Renal cortical epithelial cell (primary cell): ENCODE data around the gene SPPL2B. TPM values are rescaled to one million over a fixed set of nuclear protein-coding genes. Genes with fewer than 3 reads are reported as not detected.
A peak's percentile ranks its signal among the peaks of the same experiment; 100 is the strongest.
"Not testable (repeated sequence)": the region's sequence is repeated elsewhere in the genome, so short reads cannot be mapped to it uniquely, and the experiment has no call there.

Experiments
- DNase-seq: peaks from one replicate; pipeline ENCODE4 v3.0.0-alpha.2; 2011; ENCODE audit warnings: low read depth
- total RNA-seq: library from RNA; depleted of rRNA; stranded (reverse); fragments of >200 nt; gene quantifications from 2 replicates; pipeline ENCODE4 v1.2.3, GENCODE V29; 2014

Gene SPPL2B, protein sequence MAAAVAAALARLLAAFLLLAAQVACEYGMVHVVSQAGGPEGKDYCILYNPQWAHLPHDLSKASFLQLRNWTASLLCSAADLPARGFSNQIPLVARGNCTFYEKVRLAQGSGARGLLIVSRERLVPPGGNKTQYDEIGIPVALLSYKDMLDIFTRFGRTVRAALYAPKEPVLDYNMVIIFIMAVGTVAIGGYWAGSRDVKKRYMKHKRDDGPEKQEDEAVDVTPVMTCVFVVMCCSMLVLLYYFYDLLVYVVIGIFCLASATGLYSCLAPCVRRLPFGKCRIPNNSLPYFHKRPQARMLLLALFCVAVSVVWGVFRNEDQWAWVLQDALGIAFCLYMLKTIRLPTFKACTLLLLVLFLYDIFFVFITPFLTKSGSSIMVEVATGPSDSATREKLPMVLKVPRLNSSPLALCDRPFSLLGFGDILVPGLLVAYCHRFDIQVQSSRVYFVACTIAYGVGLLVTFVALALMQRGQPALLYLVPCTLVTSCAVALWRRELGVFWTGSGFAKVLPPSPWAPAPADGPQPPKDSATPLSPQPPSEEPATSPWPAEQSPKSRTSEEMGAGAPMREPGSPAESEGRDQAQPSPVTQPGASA
- total RNA-seq, result 12.5 and 43.7 TPM in 2 replicates

DNA sequence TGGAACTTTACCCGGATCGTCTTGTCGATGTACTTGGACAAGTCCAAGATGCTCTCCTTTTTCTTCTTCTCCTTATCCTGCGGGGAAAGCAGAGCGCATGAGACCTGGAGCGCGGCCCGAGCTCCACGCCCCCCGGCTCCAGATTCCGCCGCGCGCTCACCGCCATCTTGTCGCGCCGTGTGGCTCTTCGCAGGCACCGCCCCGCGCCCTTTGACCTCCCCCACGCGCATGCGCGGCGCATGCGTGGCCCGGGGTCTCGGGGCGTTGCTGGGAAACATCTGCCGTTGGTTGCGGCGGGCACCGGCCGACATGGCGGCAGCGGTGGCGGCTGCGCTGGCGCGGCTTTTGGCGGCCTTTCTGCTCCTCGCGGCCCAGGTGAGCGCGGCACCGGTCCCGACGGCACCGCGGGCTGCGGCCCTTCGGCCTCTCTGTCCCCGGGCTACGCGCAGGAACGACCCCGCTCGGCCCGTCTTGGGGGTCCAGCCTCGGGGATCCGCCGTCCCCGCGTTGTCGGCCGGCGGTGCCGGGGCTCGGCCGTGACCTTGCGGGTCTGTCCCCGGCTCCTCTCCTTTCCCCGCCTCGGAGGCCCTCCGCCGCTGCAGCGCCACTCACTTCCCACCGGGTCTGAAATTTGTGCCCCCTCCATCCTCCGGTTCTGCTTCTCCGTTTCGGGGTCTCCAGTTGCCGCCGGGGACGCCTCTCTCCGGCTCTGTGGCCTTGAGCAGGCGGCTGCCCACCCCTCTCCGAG is at the start of gene SPPL2B, which contains the start of gene LSM7:
Gene SPPL2B, plus strand, starts transcription at position 284 of the 748 bp plus-strand sequence. Its CDS starts 26 bp downstream, at position 310.
Gene LSM7, minus strand, starts transcription at position 186 of the 748 bp plus-strand sequence. Its CDS starts 20 bp downstream, at position 166.
- DNase-seq, result peak; percentile 61

DNA sequence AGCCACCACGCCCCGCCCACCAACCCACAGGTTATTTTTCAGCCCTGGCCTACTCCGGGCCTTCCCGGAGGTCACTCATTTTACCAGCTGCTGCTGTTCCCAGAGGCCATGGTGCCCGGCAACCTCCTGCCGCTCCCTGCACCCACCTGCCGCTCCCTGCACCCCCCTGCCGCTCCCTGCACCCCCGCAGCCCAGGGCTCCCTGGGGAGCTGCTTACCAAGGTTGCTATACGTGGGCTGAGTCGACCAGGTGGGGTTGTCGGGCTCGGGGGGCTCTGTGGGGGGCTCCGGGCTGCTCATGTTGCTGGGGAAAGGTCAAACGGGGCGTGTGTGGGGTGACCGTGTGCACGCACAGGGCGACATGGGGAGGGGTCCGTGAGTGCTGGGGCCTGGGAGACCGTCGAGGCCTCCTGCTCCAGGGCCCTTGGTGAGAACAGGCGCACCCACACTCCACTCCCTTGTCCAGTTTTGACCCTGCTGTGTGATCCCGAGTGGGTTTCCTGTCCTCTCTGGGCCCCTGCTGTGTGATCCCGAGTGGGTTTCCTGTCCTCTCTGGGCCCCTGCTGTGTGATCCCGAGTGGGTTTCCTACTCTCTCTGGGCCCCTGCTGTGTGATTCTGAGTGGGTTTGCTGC is 47.7 kb upstream of the SPPL2B start:
- no peak for DNase-seq

DNA sequence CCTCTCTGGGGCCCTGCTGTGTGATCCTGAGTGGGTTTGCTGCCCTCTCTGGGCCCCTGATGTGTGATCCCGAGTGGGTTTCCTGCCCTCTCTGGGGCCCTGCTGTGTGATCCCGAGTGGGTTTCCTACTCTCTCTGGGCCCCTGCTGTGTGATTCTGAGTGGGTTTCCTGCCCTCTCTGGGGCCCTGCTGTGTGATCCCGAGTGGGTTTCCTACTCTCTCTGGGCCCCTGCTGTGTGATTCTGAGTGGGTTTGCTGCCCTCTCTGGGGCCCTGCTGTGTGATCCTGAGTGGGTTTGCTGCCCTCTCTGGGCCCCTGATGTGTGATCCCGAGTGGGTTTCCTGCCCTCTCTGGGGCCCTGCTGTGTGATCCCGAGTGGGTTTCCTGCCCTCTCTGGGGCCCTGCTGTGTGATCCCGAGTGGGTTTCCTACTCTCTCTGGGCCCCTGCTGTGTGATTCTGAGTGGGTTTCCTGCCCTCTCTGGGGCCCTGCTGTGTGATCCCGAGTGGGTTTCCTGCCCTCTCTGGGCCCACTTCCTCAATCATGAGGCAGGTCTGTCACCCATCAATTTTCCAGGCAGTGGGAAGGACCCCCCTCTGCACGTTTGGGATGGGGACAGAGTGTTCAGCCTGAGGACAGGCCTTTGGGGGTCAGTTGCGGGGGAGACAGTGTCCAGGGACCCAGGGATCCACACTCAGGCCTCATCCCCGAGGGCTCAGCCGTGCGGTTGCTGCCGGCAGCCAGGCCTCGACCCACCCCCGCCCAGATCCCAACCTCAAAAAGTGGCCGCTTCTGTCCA is 47.0 kb upstream of the SPPL2B start:
- not testable (repeated sequence) for DNase-seq

DNA sequence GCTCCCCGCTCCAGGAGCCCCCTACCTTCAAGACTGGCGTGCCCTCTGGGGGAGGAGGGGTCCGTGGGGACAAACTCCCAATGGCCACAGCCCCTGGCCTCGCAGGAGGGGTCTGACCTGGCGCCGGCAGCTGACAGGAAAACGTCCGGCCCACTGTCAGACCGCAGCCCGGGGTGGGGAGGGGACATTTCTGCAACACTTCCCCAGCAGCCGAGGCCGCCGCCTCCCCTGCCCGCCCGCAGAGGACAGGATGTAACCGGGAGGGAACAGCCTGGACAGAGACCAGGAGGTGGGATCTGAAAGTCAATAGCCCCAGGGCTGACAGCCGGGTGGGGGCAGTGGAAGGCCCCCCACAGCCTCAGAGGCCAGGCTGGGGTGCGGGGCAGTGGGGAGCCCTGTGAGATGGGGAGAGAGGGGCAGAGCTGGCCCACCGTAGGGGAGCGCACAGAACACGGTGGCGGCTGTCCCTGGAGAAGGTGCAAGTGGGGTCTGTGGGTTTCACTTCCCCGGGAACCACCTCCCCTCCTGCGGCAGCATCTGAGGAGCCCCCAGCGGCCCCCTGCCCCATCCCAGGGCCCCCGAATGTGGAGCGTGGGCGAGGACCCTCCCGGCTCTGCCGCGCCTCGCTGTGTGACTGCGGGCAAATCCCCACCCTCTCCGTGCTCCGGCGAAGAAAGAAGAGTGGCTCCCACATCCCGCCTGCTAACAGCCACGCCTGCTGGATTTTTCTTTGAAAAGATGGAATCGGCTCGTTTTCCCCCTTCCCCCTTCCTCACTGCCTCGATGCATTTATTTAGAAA is 46.2 kb upstream of the SPPL2B start, which contains the start of gene PEAK3:
Gene PEAK3, minus strand, starts transcription at position 114 of the 800 bp plus-strand sequence. CDS start 1,244 bp downstream, outside the sequence.
- DNase-seq, result no peak

DNA sequence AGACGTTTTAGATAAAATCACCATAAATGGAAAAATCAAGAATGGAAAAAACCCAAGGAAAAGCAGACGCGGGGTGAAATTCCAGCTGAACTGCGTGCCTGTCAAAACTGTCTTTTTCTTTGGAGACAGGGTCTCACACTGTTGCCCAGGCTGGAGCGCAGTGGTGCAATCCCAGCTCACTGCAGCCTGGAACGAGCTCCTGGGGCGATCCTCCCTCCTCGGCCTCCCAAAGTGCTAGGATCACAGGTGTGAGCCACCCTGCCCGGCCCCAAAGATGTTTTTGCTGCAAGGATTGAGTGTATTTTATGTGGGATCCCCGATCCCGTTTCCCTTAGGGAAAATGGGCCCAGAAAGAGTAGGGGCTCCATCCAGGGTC is 45.6 kb upstream of the SPPL2B start:
- no peak for DNase-seq

DNA sequence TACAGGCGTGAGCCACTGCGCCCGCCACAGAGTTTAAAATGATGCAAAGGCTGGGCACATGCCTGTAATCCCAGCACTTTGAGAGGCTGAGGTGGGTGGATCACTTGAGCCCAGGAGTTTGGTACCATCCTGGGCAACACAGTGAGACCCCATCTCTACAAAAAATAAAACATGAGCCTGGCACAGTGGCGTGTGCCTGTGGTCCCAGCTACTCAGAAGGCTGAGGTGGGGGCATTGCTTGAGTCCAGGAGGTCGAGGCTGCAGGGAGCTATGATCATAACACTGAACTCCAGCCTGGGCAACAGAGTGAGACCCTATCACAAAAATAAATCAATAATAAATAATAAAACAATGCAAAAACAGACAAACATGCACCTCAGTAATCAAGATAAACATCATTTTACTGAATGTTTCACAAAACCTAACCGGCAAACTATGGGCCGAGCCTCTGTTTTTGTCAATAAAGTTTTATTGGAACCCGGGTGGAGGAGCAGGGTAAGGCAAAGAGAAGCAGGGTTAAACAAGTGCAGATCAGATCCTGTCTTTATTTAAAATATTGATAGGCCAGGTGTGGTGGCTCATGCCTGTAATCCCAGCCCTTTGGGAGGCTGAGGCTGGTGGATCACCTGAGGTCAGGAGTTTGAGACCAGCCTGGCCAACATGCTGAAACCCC is 44.5 kb upstream of the SPPL2B start:
- no peak for DNase-seq

DNA sequence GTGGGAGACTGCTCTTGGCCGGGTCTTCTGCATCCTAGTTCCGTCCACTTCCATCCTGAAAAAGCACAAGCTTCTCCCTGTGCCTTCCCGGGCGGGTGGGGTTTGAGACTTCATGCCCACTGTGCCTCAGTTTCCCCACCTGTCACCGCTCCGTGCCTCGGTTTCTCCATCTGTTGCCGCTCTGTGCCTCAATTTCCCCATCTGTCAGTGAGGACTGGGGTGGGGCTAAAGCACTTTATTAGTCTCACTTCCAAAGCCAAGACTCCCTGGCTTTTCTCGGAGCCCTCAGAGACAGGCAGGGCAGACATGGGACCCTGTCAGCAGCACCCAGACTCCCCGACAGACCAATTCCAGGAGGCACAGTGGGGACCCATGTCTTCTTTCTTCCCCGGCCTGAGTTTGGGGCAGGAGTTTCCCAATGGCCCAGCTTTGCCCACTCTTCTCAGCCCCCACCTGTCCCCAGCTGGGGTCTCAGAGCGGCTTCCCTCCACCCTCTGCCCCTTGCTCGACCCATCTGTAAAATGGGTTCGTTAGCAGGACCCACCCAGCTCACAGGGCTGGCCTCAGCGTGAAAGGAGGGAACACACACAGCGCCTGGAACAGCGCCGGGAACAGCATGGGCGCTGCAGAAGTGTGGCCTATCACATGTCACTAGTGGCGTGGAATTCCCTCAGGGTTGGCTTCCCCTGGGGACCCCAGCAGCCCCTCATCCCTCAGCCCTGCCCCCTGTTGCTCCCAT is 41.9 kb upstream of the SPPL2B start:
- no peak for DNase-seq

DNA sequence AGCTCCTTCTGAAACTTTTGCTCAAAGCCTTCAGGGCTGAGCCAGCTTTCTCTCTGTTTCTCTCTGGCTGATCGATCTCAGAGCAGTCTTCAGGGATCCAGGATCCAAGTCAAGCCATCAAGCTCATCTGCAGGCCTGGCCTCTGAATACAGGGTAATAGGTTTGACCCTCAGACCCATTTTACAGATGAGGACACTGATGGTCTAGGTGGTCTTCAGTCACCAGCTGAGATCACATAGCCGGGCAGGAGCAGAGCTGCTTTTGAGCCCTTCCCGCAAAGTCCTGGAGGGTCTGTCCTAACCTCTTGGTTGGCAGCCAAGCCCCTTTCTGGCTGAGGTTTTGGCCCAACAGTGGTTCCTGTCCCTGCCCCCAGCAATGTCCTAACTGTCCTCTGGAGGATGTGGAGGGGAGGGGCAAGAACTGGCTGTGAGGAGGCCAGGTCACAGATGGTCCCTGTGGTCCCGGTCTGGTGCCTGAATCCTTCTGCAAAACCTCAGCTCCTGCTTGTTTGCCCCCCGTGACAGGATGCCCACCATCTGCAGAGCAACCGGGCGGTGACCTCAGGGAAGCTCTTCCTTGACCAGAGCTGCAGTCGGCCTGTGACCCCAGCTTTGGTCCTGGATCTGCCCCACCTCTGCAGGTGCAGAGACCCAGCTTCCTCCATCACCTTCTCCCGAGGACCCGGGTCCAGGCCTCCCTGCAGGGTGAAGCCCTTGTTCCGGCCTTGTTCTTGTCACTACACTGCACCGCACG is 40.7 kb upstream of the SPPL2B start:
- DNase-seq, result no peak

DNA sequence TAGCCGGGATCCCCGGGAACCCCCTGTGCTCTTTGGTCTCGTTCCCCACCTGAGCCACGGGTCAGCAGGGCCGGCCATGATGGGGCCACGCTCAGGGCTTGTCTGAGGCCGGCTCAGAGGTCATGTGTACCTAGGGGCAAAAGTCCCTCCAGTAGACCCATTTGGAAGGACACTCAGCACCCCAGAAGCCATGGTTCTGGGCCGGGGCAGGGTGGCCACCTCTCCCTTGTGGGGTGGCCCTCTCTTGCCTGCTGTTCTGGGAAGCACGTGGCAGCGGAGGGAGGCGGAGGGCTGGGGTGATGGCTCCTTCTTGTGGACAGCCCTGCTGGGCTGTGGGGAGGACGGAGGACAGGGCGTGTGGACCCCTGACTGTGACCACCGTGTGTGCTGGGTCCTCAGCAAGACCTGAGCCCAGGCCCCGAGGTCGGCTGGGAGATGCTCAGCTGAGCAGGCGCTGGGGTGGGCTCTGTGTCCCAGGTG is 40.1 kb upstream of the SPPL2B start:
- no peak for DNase-seq

DNA sequence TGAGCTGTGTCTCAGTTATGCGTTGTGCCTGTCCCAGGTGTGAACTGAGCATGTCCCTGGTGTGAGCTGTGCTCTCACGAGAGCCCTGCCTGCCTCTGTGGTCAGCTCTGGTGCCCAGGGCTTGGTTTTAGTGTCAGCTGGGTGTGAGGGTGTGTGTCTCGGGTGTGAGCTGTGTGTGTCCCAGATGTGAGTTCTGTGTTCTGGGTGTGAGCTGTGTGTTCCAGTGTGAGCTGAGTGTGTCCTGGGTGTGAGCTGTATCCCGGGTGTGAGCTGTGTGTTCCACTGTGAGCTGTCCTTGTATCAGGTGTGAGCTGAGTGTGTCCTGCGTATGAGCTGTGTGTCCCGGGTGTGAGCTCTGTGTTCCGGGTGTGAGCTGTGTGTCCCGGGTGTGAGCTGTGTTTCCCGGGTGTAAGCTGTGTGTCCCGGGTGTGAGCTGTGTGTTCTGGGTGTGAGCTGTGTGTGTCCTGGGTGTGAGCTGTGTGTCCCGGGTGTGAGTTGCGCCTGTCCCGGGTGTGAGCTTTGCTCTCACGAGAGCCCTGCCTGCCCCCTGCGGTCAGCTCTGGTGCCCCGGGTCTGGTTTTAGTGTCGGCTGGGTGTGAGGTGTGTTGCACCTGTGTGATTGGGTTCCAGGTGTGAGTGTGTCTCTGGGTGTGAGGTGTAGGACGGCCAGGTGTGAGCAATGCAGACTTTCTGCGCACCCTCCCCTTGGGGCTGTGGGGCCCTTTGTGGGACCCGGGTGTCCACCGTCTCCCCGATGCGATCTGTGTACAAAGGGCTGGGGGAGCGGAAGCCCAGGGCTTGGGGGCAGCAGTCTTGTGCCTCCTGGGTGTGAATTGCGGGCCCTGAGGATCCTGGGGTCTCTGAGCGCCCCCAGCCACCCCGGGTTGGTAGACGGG is 39.4 kb upstream of the SPPL2B start:
- DNase-seq, result no peak

DNA sequence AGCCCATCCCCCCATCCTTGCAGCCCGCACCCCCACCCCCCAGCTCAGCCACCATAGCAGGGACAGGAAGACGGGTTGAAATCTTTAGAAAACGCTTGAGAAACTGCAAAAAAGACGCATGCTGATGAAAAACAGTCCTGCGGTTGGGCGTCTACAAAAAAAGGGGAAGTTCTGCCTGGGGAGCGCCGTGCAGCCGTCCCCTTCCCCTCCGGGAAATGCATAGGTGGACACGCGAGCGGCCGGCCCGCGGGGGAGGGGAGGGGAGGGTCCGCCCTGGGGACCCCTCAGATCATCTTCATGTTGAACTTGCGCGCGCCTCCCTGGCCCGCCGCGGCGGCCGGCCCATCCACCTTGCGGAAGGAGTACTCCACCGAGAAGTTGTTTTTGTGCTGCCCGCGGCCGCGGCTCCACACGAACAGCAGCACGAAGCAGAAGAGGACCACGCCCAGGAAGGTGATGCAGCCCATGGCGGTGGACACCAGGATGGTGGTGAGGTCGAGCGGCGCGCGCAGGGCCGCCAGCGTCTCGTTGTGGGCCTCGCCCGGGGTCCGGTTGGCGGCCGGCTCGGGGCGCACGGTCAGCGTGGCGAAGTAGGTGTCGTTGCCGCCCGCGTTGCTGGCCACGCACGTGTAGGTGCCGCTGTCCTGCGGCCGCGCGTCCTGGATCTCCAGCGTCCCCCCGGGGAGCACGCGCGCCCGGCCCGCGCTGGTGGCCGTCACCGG is 38.6 kb upstream of the SPPL2B start:
- no peak for DNase-seq

DNA sequence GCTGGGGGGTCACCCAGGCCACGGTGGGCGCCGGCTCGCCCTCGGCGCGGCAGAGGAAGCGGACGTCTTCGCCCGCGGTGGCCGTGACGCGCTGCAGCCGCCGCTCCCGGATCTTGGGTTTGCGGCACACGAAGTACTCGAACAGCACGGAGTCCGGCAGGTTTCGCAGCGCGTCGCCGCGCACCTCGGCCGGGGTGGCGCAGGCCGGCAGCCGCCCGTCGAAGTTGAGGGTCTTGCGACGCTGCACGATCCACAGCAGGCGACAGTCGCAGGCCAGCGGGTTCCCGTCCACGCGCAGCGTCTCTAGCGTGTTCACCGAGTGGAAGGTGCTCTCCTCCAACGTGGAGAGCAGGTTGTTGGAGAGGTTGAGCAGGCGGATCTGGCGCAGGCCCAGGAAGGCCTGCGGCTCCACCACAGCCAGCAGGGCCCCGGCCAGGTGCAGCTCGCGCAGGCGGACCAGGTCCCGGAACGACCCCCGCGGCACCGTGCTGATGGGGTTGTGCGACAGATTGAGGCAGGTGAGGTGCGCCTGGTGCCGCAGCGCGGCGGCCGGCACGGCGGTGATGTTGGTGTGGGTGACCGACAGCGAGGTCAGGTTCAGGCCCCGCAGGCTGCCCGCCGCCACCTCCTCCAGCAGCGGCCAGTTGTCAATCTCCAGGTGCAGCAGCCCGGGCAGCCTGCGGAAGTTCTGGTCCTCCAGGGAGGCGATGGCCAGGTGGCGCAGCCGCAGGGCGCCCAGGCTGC is 37.9 kb upstream of the SPPL2B start:
- DNase-seq, result no peak

DNA sequence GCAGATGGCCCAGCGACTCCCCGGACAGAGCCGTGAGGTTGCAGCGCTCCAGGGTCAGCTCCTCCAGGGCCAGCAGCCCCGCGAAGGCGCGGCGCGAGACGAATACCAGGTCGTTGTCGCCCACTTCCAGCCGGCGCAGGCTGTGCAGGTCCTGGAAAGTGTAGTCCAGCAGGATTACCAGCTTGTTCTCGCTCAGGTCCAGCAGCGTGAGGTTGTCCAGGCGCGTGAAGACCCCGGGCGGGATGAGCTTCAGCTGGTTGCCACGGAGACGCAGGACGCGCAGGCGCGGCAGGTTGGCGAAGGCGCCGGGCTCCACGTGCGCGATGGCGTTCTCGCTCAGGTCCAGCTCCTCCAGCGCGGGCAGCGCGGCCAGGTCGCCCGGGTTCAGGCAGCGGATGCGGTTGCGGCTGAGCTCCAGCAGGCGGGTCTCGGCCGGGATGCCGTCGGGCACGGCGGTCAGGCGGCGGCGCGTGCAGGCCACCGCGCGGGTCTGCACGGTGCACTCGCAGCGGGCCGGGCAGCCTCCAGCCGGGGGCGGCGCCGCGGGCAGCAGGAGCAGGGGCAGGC is 37.2 kb upstream of the SPPL2B start:
- DNase-seq, result no peak

DNA sequence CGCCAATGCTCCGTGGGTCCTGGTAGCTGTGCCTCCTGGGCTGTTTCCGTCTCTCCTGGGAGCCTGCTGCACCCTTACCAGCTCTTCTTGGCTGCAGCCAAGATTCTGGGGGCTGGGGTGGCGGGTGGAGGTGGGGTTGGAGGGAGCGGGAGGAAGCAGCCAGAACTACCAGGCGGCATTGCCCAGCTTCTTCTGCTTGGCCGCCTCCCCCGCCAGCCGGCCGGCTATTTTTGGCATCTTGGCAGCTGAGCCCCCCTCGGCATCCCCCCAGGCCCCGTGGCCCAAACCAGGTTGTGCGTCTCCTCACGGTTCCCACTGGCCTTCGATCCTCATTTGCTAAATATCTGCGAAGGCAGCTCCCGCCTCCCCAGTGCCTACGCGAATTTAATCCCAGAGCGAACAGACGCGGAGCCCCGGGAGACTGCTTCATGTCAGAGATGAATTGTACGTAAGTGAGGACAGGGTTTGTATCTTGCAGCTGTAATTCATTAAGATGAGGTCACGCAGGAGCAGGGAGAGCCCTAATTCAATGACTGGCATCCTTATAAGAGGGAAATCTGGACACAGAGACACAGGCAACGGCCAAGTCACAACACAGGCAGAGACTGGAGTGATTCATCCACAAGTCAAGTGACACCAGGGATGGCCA is 33.7 kb upstream of the SPPL2B start:
- no peak for DNase-seq

DNA sequence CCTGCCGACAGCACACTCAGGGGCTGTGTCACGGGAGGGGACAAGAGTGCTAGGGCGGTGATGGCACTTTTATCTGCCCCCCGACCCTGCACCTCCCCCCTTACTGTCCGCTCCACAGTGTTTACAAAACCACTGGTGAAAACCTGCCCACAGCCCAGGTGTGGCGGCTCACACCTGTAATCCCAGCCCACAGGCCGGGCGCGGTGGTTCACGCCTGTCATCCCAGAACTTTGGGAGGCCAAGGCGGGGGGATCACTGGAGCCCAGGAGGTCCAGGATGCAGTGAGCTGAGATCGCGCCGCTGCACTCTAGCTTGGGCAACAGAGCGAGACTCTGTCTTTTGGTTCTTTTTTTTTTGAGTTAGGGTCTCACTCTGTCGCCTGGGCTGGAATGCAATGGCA is 32.3 kb upstream of the SPPL2B start:
- no peak for DNase-seq
